DMS114 treated with DMSO at 0.1 percent for 48 hours (cell line): ENCODE measurements around the gene ATP10A.
"Not testable (repeated sequence)": the region's sequence is repeated elsewhere in the genome, so short reads cannot be mapped to it uniquely, and the experiment has no call there.

Experiments used
- DNase-seq: peaks from one replicate; lab custom pipeline; 2025; ENCODE audit not compliant: unreplicated experiment; lab: John Stamatoyannopoulos, UW

ATP10A gene

GRCh38 chr15:25859838-25860645, 3.1 kb downstream of the ATP10A start:
- no peak for DNase-seq

GRCh38 chr15:25858952-25859760, 4.0 kb downstream of the ATP10A start:
- no peak for DNase-seq

- not testable (repeated sequence) for DNase-seq
Observed at GRCh38 chr15:25856059-25856458, 7.1 kb downstream of the ATP10A start.

- DNase-seq: no peak
Observed at GRCh38 chr15:25852661-25853524, 10.2 kb downstream of the ATP10A start.

DNA sequence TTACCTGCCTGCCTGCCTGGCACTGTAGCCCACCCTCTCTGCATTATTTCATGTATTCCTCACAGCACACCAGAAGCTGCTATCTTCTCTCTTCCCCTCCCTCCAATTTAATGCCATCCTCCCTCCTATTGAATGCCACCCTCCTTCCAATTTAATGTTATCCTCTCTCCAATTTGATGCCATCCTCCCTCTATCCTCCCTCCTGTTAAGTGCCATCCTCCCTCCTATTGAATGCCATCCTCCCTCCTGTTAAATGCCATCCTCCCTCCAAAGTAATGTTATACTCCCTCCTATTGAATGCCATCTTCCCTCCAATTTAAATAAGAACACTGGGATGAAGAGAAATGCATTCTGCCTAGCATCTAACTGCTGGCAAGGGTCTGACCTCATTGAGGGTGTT, 11.1 kb downstream of the ATP10A start:
- DNase-seq: no peak

DNA sequence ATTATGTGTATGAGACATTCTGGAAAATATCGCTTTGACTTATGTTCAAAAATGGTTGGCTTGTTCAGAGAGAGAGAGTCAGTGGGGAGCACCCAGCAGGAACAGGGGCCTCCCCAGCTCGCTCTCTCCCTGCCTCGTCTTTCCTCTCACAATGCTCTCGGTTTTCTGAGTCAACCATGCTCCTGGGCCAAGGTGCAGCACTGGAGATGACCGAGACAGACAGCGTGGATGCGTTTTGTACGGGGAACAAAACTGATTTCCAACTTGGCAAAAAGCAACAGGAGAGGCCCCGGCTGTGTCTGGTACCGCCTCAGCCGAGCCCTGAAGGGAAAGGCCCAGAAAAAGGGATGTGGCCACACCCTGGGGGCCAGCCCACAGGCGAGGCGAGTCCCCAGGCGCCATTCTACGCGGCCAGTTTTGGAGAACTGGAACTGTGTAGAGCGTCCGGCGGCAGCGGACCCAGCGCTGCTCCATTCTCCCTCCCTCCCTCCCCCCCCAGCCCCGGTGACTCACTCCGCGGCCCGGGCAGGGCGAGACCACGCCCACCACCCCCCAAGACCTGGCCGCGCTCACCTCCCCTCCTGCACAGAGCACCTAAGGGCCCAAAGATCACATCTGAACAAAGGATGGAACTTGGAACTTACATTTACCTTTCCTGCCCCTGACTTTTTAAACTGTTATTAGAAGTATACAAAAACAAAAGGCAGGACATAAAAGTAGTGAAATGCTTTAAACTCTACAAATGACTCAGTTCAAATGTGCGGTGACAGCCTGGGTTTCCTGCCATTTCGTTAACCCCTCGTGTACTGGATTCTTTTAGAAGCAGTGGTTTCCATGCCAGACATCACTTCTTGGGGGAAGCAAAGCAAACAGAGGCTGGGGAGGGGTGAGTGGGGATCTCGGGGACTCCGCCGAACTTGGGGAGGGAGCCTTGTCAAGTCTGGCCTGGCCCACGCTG, 12.7 kb downstream of the ATP10A start:
- DNase-seq: no peak

DNA sequence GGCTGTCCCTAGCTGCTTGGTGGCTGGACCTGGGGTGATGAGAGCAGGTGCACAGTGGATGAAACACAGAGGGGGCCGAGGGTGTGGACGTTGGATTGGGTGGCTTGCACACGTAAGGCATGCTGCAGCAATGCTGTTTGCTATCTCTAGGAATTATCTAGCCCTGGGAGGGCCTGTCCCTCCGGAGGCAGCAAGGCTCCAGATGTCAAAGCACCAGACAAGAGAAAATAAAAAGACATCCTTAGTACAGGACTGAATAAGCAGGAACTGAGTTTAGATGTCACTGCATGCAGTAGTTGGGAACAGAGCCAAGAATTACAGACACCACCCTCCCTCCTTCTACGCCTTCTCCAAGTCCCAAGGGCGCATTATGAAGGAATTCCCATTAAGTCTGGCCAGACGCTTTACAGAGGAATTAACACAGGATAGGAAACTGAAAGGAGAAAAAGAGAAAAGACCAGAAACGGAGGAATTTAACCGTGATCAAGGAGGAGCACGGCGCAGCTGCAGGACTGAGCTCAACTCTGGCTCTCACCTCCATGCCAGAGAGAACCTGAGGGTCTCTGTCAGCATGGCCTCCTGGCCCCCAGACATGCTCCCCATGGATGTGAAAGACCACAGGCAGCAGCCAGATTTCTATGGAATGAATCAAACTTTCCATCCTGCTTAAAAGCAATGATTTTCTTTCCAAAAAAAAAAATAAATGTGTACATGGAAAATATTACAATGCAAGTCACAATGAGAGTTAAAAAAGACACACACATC, 13.8 kb downstream of the ATP10A start:
- no peak for DNase-seq

DNA sequence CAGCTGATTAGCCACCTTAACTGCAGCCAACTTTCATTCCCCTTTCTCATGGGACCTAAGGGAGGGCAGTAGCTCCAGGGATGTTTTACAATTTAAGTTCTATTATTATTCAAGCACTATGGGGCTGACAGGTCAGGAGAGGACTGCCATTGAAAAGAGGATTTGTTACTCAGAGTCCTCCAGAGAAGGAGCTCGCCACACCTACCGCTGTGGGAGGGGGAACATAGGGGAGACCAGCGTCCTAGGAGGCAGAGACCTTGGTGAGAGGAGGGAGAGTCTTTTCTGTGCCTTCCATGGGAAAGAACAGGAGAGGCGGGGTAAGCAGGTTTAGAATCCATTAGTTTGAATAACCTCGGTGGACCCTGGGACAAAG, 14.4 kb downstream of the ATP10A start:
- DNase-seq: no peak

- DNase-seq: no peak
Observed at GRCh38 chr15:25848325-25848724, 14.8 kb downstream of the ATP10A start.

GRCh38 chr15:25847051-25847450, 16.1 kb downstream of the ATP10A start:
- DNase-seq: no peak

DNA sequence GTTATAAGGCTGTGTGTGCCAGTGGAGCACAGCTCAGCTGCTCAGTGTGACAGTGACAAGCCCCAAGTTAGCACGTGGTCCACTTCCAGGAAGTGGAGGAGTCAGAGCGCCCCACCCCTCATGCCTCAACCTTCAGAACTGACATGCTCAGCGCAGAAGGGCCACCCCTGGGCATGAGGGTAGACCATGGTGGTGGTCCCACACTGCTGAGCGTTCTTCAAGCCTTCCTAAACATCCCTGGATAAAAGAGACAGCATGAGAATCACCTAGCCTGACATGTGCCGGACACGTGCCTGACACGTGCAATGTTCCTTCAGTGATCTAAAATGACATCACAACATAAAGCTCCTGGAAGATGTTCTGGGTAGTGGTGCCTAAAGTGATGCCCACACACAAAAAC, 16.8 kb downstream of the ATP10A start:
- DNase-seq: no peak

GRCh38 chr15:25844981-25845680, 18.0 kb downstream of the ATP10A start:
- DNase-seq: no peak

- no peak for DNase-seq
Observed at GRCh38 chr15:25844542-25844941, 18.6 kb downstream of the ATP10A start.

DNA sequence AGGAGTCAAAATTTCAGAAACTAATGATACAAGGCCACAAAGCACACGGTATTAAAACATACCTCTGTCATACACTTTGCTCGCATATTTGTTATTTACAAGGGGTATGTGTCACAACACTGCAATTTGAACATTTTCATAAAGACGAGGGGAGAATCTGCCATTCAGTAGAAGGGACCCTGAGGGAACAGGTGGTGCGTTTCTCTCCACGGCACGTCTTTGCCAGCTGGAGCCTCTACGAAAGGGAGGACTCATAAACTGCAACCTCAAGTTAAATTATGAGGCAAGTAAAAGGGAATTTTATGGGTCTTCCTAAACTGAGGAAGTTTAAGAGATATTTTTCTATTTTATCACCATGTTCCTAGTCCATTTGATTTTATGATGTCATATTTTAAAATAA, 19.1 kb downstream of the ATP10A start:
- no peak for DNase-seq

DNA sequence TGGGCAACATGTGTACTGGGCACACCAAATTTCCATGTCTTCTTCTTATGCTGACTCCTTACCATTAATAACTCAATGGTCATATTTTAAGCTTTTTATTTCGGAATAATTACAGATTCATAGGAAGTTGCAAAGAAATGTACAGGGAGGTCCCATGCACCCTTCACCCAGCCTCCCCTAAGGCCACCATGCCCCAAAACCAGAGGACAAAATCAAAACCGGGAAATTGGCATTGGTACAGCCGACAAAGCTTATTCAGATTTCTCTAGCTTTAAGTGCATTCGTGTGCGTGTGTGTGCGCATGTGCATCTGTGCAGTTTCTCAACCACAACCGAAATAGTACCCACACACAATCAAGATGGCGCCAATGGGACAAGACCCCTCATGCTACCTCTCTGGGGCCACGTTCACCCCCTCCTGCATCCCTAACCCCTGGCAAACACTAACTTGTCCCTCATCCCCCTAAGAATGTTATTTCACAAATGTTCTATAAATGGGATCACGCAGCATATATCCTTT, 23.4 kb downstream of the ATP10A start:
- no peak for DNase-seq

DNA sequence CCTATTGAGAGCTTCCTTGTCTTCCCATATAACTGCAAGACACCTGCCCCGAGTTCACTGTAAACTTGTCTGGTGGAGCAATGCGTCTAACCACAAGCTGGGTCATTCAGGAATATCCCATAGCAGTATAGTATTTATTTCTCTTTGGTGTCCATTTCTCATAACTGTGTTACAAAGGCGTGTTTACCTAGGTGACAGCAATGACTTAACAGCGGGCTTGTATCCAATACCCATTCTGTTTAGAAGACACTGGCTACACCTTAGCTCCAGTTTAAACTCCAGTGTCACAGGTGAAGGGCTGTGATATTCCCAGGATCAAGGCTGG, 24.3 kb downstream of the ATP10A start:
- DNase-seq: no peak

DNA sequence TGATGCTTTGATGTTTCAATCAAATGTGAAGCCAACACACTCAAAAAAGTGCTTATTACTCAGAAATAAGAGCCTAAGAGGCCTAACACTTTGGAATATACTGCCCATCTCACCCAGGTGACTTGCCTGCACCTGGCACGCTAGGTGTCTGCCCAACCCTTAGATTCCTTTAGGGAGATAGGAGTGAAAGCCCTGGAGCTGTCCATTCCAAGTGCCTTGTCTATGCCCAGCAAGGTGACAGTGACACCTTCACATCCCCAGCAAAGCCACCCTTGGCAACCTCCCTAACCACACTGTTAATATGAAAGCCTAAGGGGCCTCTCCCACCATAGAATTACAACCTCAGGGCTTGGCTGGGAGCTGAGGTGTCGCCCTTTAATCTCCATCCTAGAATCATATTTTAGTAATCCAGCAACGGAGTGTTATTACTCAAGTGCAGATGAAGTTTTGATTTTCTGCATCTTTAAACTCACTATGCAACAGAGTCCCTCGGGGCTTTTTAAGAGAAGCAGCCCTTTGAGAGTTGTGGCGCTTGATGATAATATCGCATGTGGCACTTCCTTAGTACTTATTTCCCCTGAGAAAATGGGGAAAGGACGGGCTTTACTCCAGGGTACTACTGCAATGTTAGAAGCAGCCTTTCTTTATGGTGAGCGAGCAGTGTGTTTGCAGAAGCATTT, 24.8 kb downstream of the ATP10A start:
- DNase-seq: no peak

DNA sequence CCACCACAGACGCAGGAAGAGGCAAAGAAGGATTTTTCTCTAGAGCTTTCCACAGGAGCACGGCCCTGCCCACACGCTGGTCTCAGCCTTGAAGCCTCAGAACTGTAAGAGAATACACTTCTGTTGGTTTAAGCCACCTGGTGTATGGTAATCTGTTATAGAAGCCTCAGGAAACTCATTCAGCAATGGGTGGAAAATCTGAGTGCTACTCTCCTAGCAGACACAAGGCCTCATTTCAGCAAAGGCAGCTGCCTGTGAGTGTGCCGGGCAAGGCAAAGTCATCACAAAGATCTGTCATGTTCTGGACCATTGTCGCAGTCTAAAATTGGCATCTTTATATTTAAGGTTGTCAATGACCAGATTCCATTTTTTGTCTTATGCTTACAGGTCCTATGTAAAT, 31.0 kb downstream of the ATP10A start:
- no peak for DNase-seq
